ENCODE results near the gene IL37.

- TF ChIP-seq, protein P1, sequence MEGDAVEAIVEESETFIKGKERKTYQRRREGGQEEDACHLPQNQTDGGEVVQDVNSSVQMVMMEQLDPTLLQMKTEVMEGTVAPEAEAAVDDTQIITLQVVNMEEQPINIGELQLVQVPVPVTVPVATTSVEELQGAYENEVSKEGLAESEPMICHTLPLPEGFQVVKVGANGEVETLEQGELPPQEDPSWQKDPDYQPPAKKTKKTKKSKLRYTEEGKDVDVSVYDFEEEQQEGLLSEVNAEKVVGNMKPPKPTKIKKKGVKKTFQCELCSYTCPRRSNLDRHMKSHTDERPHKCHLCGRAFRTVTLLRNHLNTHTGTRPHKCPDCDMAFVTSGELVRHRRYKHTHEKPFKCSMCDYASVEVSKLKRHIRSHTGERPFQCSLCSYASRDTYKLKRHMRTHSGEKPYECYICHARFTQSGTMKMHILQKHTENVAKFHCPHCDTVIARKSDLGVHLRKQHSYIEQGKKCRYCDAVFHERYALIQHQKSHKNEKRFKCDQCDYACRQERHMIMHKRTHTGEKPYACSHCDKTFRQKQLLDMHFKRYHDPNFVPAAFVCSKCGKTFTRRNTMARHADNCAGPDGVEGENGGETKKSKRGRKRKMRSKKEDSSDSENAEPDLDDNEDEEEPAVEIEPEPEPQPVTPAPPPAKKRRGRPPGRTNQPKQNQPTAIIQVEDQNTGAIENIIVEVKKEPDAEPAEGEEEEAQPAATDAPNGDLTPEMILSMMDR (IDR thresholded peaks at IDR 0.05) = no peak
- TF ChIP-seq POLR2A (IDR thresholded peaks at IDR 0.05) = no peak
These were observed 47.6 kb downstream of the IL37 start for GRCh38 chr2:112958428-112959108.

All from lower leg skin (tissue), 3 donors.